ENCODE data around the gene ENPP3. TPM values are rescaled to one million over a fixed set of nuclear protein-coding genes. Genes with fewer than 3 reads are reported as not detected.

ENPP3 gene
- total and polyA plus RNA-seq, 3 experiments from 2014 or later = 0.15 to 1.3 (median 1.2) TPM

- Mint-ChIP-seq H3K27ac (no peak overlapping the region), H3K27me3 (peaks cover 1 to 4% of the 10 kb centered on the region in 2 donors), H3K4me1 (no peaks in the 10 kb centered on the region), H3K9me3 (no peaks in the 10 kb centered on the region), H3K4me3 (no peak overlapping the region), H3K36me3 (no peaks in the 10 kb centered on the region)
- H3K36me3 ChIP-seq (ENCODE audit: insufficient read depth, low read length) = no peaks in the 10 kb centered on the region
- CTCF ChIA-PET = interaction anchor here (1.4 kb wide), 1 partner anchor 18 kb away, joined by 4 read pairs; the partner anchor contains the start of gene MED23
- H3K27ac ChIP-seq (ENCODE audit: low read depth, low read length) = peak overlapping the region; percentile 30
- no peaks in the 10 kb centered on the region for H3K9me3 ChIP-seq (ENCODE audit: low read length)
- H3K27me3 ChIP-seq (ENCODE audit: insufficient read depth, low read length, poor library complexity, severe bottlenecking) = no peaks in the 10 kb centered on the region
- POLR2A ChIA-PET = no interaction called here
- DNase-seq = no peak
- H3K4me1 ChIP-seq (ENCODE audit: insufficient read depth, low read length) = no peaks in the 10 kb centered on the region
- no peak overlapping the region for H3K4me3 ChIP-seq (ENCODE audit: low read length)
These were observed 8.7 kb downstream of the ENPP3 start for GRCh38 chr6:131645846-131646245.

GRCh38 chr6:131646249-131646670 is 9.2 kb downstream of the ENPP3 start:
- H3K4me3 Mint-ChIP-seq = no peak overlapping the region
- no peaks in the 10 kb centered on the region for H3K36me3 Mint-ChIP-seq
- Histone ChIP-seq H3K36me3 (ENCODE audit: insufficient read depth, low read length) (no peaks in the 10 kb centered on the region), H3K9me3 (ENCODE audit: low read length) (no peaks in the 10 kb centered on the region), H3K4me1 (ENCODE audit: insufficient read depth, low read length) (no peaks in the 10 kb centered on the region), H3K27me3 (ENCODE audit: insufficient read depth, low read length, poor library complexity, severe bottlenecking) (no peaks in the 10 kb centered on the region), H3K4me3 (ENCODE audit: low read length) (no peak overlapping the region), H3K27ac (ENCODE audit: low read depth, low read length) (peak overlapping the region; percentile 30)
- no peaks in the 10 kb centered on the region for H3K4me1 Mint-ChIP-seq
- H3K9me3 Mint-ChIP-seq = no peaks in the 10 kb centered on the region
- H3K27me3 Mint-ChIP-seq = peaks cover 1 to 4% of the 10 kb centered on the region in 2 donors
- no peak for DNase-seq
- H3K27ac Mint-ChIP-seq = no peak overlapping the region
- ChIA-PET POLR2A (no interaction called here), CTCF (no interaction called here)

DNA sequence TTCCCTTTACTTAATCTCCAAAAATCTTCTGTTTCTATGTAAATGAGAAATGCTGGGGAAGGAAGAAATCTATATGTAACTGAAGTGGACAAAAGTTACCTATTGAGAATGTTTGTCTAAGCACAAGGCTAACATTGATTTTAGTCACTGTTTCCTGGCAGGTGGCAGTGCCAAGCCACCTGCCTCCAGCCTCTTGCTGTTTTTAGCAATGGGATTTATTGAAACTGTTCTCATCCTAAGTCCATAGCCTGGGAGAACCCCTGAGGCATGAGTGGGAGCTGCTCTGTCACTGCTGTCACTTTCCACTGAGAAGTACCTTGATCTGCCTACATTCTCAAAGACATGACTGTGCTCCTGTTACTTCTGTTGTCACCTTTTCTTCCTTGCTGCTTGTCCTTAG is 14.7 kb downstream of the ENPP3 start:
- no peak overlapping the region for H3K4me3 Mint-ChIP-seq
- Histone ChIP-seq H3K27ac (ENCODE audit: low read depth, low read length) (no peak overlapping the region), H3K27me3 (ENCODE audit: insufficient read depth, low read length, poor library complexity, severe bottlenecking) (no peaks in the 10 kb centered on the region), H3K4me3 (ENCODE audit: low read length) (no peak overlapping the region), H3K4me1 (ENCODE audit: insufficient read depth, low read length) (no peaks in the 10 kb centered on the region), H3K36me3 (ENCODE audit: insufficient read depth, low read length) (no peaks in the 10 kb centered on the region), H3K9me3 (ENCODE audit: low read length) (no peaks in the 10 kb centered on the region)
- no peak for DNase-seq
- H3K4me1 Mint-ChIP-seq = no peaks in the 10 kb centered on the region
- H3K36me3 Mint-ChIP-seq = peaks cover 0 to 4% (median 1%) of the 10 kb centered on the region in 3 donors
- H3K27me3 Mint-ChIP-seq = peaks cover 3 to 7% of the 10 kb centered on the region in 2 donors
- H3K9me3 Mint-ChIP-seq = no peaks in the 10 kb centered on the region
- POLR2A ChIA-PET = no interaction called here
- CTCF ChIA-PET = no interaction called here
- H3K27ac Mint-ChIP-seq = peak overlapping the region in 1 of 8 donors; percentile 38

DNA sequence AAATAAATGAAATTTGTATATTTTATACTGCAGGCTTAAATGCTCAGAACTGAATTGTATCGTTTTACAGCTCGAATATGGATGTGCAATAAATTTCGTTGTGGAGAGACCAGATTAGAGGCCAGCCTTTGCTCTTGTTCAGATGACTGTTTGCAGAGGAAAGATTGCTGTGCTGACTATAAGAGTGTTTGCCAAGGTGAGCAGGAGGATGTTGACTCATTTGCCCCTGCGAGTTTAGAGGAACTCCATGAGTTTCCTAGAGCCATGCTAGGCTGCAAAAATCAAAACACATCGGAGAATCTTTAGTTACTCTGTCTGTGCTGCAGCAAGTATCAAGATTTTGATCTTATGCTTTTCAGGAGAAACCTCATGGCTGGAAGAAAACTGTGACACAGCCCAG is 15.4 kb downstream of the ENPP3 start:
- H3K9me3 Mint-ChIP-seq = no peaks in the 10 kb centered on the region
- ChIA-PET CTCF (no interaction called here), POLR2A (no interaction called here)
- no peaks in the 10 kb centered on the region for H3K27me3 ChIP-seq (ENCODE audit: insufficient read depth, low read length, poor library complexity, severe bottlenecking)
- H3K27ac Mint-ChIP-seq = no peak overlapping the region
- DNase-seq = no peak
- H3K4me3 ChIP-seq (ENCODE audit: low read length) = no peak overlapping the region
- H3K27ac ChIP-seq (ENCODE audit: low read depth, low read length) = no peak overlapping the region
- no peaks in the 10 kb centered on the region for H3K9me3 ChIP-seq (ENCODE audit: low read length)
- peaks cover 3 to 7% of the 10 kb centered on the region in 2 donors for H3K27me3 Mint-ChIP-seq
- H3K36me3 Mint-ChIP-seq = peaks cover 0 to 4% (median 1%) of the 10 kb centered on the region in 3 donors
- H3K4me1 ChIP-seq (ENCODE audit: insufficient read depth, low read length) = no peaks in the 10 kb centered on the region
- no peak overlapping the region for H3K4me3 Mint-ChIP-seq
- no peaks in the 10 kb centered on the region for H3K36me3 ChIP-seq (ENCODE audit: insufficient read depth, low read length)
- no peaks in the 10 kb centered on the region for H3K4me1 Mint-ChIP-seq

GRCh38 chr6:131654326-131654725 is 17.2 kb downstream of the ENPP3 start:
- Mint-ChIP-seq H3K27ac (no peak overlapping the region), H3K4me1 (no peaks in the 10 kb centered on the region), H3K4me3 (no peak overlapping the region), H3K9me3 (no peaks in the 10 kb centered on the region), H3K36me3 (peaks cover 0 to 4% (median 1%) of the 10 kb centered on the region in 3 donors), H3K27me3 (peaks cover 3% of the 10 kb centered on the region in 2 donors)
- no peak overlapping the region for H3K4me3 ChIP-seq (ENCODE audit: low read length)
- POLR2A ChIA-PET = no interaction called here
- H3K4me1 ChIP-seq (ENCODE audit: insufficient read depth, low read length) = no peaks in the 10 kb centered on the region
- CTCF ChIA-PET = interaction anchor here (1.2 kb wide), 1 partner anchor 26 kb away, joined by 4 read pairs; the partner anchor contains the start of gene MED23
- H3K27me3 ChIP-seq (ENCODE audit: insufficient read depth, low read length, poor library complexity, severe bottlenecking) = no peaks in the 10 kb centered on the region
- H3K9me3 ChIP-seq (ENCODE audit: low read length) = no peaks in the 10 kb centered on the region
- no peaks in the 10 kb centered on the region for H3K36me3 ChIP-seq (ENCODE audit: insufficient read depth, low read length)
- DNase-seq = no peak
- H3K27ac ChIP-seq (ENCODE audit: low read depth, low read length) = no peak overlapping the region

GRCh38 chr6:131655387-131655786 is 18.3 kb downstream of the ENPP3 start:
- Mint-ChIP-seq H3K4me1 (no peaks in the 10 kb centered on the region), H3K36me3 (peaks cover 0 to 4% (median 1%) of the 10 kb centered on the region in 3 donors), H3K4me3 (no peak overlapping the region), H3K9me3 (no peaks in the 10 kb centered on the region), H3K27me3 (peaks cover 3% of the 10 kb centered on the region in 2 donors), H3K27ac (no peak overlapping the region)
- Histone ChIP-seq H3K4me3 (ENCODE audit: low read length) (no peak overlapping the region), H3K27ac (ENCODE audit: low read depth, low read length) (no peak overlapping the region), H3K9me3 (ENCODE audit: low read length) (no peaks in the 10 kb centered on the region), H3K36me3 (ENCODE audit: insufficient read depth, low read length) (no peaks in the 10 kb centered on the region), H3K4me1 (ENCODE audit: insufficient read depth, low read length) (no peaks in the 10 kb centered on the region), H3K27me3 (ENCODE audit: insufficient read depth, low read length, poor library complexity, severe bottlenecking) (no peaks in the 10 kb centered on the region)
- no peak for DNase-seq
- CTCF ChIA-PET = interaction anchor here (1.2 kb wide), 1 partner anchor 472 kb away, joined by 3 read pairs; no protein-coding TSS in a partner anchor
- POLR2A ChIA-PET = no interaction called here

DNA sequence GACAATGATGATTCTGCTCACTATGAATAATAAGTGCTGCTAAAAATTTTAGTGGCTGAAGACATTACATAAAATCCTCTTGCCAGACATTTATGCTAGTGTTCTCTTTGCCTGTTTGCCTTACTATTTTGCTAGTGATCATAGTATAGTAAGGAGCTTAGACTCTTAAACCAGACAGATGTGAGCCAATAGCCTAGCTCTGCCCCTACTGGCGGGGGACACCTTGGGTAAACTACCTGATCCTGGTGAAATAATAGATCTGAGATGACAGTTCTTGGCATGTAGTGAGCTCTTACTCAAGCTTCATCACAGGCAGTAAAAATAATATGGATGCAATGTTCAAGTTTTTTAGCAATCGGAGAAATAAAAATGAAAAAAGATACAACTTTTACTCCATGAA is 18.8 kb downstream of the ENPP3 start:
- Mint-ChIP-seq H3K36me3 (peaks cover 0 to 4% (median 1%) of the 10 kb centered on the region in 3 donors), H3K4me1 (no peaks in the 10 kb centered on the region), H3K27me3 (peaks cover 2 to 3% of the 10 kb centered on the region in 2 donors), H3K4me3 (no peak overlapping the region), H3K27ac (no peak overlapping the region), H3K9me3 (no peaks in the 10 kb centered on the region)
- H3K9me3 ChIP-seq (ENCODE audit: low read length) = no peaks in the 10 kb centered on the region
- no peaks in the 10 kb centered on the region for H3K36me3 ChIP-seq (ENCODE audit: insufficient read depth, low read length)
- H3K27ac ChIP-seq (ENCODE audit: low read depth, low read length) = no peak overlapping the region
- no peak overlapping the region for H3K4me3 ChIP-seq (ENCODE audit: low read length)
- CTCF ChIA-PET = interaction anchor here (1.2 kb wide), 1 partner anchor 473 kb away, joined by 3 read pairs; no protein-coding TSS in a partner anchor
- no peaks in the 10 kb centered on the region for H3K4me1 ChIP-seq (ENCODE audit: insufficient read depth, low read length)
- no peak for DNase-seq
- H3K27me3 ChIP-seq (ENCODE audit: insufficient read depth, low read length, poor library complexity, severe bottlenecking) = no peaks in the 10 kb centered on the region
- POLR2A ChIA-PET = no interaction called here

- Mint-ChIP-seq H3K9me3 (no peaks in the 10 kb centered on the region), H3K4me1 (no peaks in the 10 kb centered on the region), H3K4me3 (no peak overlapping the region), H3K27ac (no peak overlapping the region), H3K36me3 (peaks cover 0 to 4% (median 1%) of the 10 kb centered on the region in 3 donors), H3K27me3 (peaks cover 0 to 3% of the 10 kb centered on the region in 2 donors)
- Histone ChIP-seq H3K27ac (ENCODE audit: low read depth, low read length) (no peak overlapping the region), H3K4me1 (ENCODE audit: insufficient read depth, low read length) (no peaks in the 10 kb centered on the region), H3K27me3 (ENCODE audit: insufficient read depth, low read length, poor library complexity, severe bottlenecking) (no peaks in the 10 kb centered on the region), H3K4me3 (ENCODE audit: low read length) (no peak overlapping the region), H3K9me3 (ENCODE audit: low read length) (no peaks in the 10 kb centered on the region), H3K36me3 (ENCODE audit: insufficient read depth, low read length) (no peaks in the 10 kb centered on the region)
- POLR2A ChIA-PET = no interaction called here
- CTCF ChIA-PET = interaction anchor here (1.2 kb wide), 1 partner anchor 473 kb away, joined by 3 read pairs; no protein-coding TSS in a partner anchor
- DNase-seq = no peak
These were observed 19.6 kb downstream of the ENPP3 start for GRCh38 chr6:131656667-131657066.

Measured in CD8-positive, alpha-beta memory T cell (primary cell).